HepG2 (cell line): ENCODE measurements around the gene CLP1. TPM values are rescaled to one million over a fixed set of nuclear protein-coding genes. Genes with fewer than 3 reads are reported as not detected.

ENCODE experiments used
- CCDC6 ChIP-seq: sonication (generic); formaldehyde crosslinking; IDR thresholded peaks from 2 replicates; pipeline ENCODE4 v1.8.1; 2022; ENCODE audit warnings: mild to moderate bottlenecking, missing genetic modification reagents, moderate library complexity
- CHD4 ChIP-seq: fragments of 200-600 bp; sonication (generic); IDR thresholded peaks from 2 replicates; pipeline ENCODE4 v1.7.0; 2017; ENCODE audit warnings: mild to moderate bottlenecking, low read length, borderline replicate concordance
- GABPA ChIP-seq, 2 experiments: IDR thresholded peaks; 2 replicates each; pipeline ENCODE4 v1.6.1; 2011 to 2016; ENCODE audit warnings: low read depth in 2 of 2, low read length in 1 of 2, missing biosample characterization in 1 of 2, missing genetic modification characterization in 1 of 2
- IRF2 ChIP-seq: IDR thresholded peaks from 2 replicates; pipeline ENCODE4 v1.6.1; 2018; ENCODE audit warnings: missing genetic modification reagents, missing compliant biosample characterization
- MTA3 ChIP-seq: sonication (generic); formaldehyde crosslinking; IDR thresholded peaks from 2 replicates; pipeline ENCODE4 v1.4.0; 2020; ENCODE audit warnings: missing genetic modification reagents
- PAXIP1 ChIP-seq: sonication (generic); formaldehyde crosslinking; conservative IDR thresholded peaks from 2 replicates; pipeline ENCODE4 v1.4.0; 2020; ENCODE audit warnings: mild to moderate bottlenecking, missing genetic modification reagents, moderate library complexity
- PHF8 ChIP-seq: sonication (generic); formaldehyde crosslinking; IDR thresholded peaks from 2 replicates; pipeline ENCODE4 v1.5.0; 2020; ENCODE audit warnings: missing genetic modification reagents
- PITX1 ChIP-seq: sonication (generic); formaldehyde crosslinking; IDR thresholded peaks from 2 replicates; pipeline ENCODE4 v1.5.1; 2020; ENCODE audit warnings: mild to moderate bottlenecking, missing genetic modification reagents
- POGZ ChIP-seq: sonication (generic); formaldehyde crosslinking; IDR thresholded peaks from 2 replicates; pipeline ENCODE4 v1.4.0; 2020; ENCODE audit warnings: mild to moderate bottlenecking, missing genetic modification reagents
- SMYD3 ChIP-seq: sonication (generic); formaldehyde crosslinking; IDR thresholded peaks from 2 replicates; pipeline ENCODE4 v1.8.1; 2023; ENCODE audit warnings: mild to moderate bottlenecking, missing genetic modification reagents
- TSC22D2 ChIP-seq: sonication (generic); formaldehyde crosslinking; IDR thresholded peaks from 2 replicates; pipeline ENCODE4 v1.5.1; 2020; ENCODE audit warnings: missing genetic modification reagents, mild to moderate bottlenecking, borderline replicate concordance
- U2AF1 ChIP-seq: fragments of 200-400 bp; formaldehyde crosslinking; optimal IDR thresholded peaks from 2 replicates; pipeline ENCODE3; 2017; ENCODE audit warnings: mild to moderate bottlenecking, low read depth, low read length
- ZBTB7A ChIP-seq: sonication (generic); formaldehyde crosslinking; IDR thresholded peaks from 2 replicates; pipeline ENCODE4 v1.8.0; 2022; ENCODE audit warnings: mild to moderate bottlenecking, missing genetic modification reagents
- ZNF510 ChIP-seq: sonication (generic); formaldehyde crosslinking; IDR thresholded peaks from 2 replicates; pipeline ENCODE4 v1.4.0; 2020; ENCODE audit warnings: low read depth, mild to moderate bottlenecking, missing genetic modification reagents
- ZNF674 ChIP-seq: sonication (generic); formaldehyde crosslinking; IDR thresholded peaks from 2 replicates; pipeline ENCODE4 v1.5.0; 2020; ENCODE audit warnings: low read depth, mild to moderate bottlenecking, missing genetic modification reagents
- ZNF800 ChIP-seq: sonication (generic); formaldehyde crosslinking; IDR thresholded peaks from 2 replicates; pipeline ENCODE4 v1.4.0; 2020; ENCODE audit warnings: missing genetic modification reagents
- polyA plus RNA-seq, 8 experiments: library from polyadenylated mRNA; depleted of rRNA in 3 of 8; stranded (reverse) in 7 of 8; unstranded in 1 of 8; fragments of >200 nt; fragmentation: Illumina TruSeq in 4 of 8; extraction: Trizol in 4 of 8; gene quantifications; 2 replicates each; pipeline versions ENCODE4 v1.2.1 to v1.2.3, GENCODE V29; 2011 to 2016; ENCODE audit warnings: low read depth in 4 of 8, missing spikeins in 1 of 8, mixed read lengths in 1 of 8; ENCODE audit not compliant: insufficient read depth in 1 of 8
- total RNA-seq, 5 experiments: library from RNA; depleted of rRNA; stranded (reverse); fragments of >200 nt; fragmentation: Illumina TruSeq; extraction: Trizol; gene quantifications; 2 replicates each; pipeline ENCODE4 v1.2.3, GENCODE V29; 2016; ENCODE audit warnings: low read depth in 1 of 5
- TF ChIP-seq, protein P1 (sequence below): sonication (generic); formaldehyde crosslinking; IDR thresholded peaks from 2 replicates; pipeline ENCODE4 v1.5.0; 2020; ENCODE audit warnings: mild to moderate bottlenecking, missing genetic modification reagents, borderline replicate concordance
- TF ChIP-seq, protein P2 (sequence below): sonication (generic); formaldehyde crosslinking; IDR thresholded peaks from 2 replicates; pipeline ENCODE4 v1.4.0; 2020; ENCODE audit warnings: missing genetic modification reagents

The CLP1 gene
- total and polyA plus RNA-seq, 2 of the 13 experiments (the other 11 are each of a cell fraction or from before 2014, with no cell fraction given) = 14.6 to 24.8 TPM

- TF ChIP-seq ZNF800 (CRISPR knock-in tag) (no peak), SMYD3 (CRISPR knock-in tag) (no peak), GABPA (IDR thresholded peaks at IDR 0.05; ENCODE audit: low read depth, low read length) (peak; percentile 74), GABPA (CRISPR knock-in tag; IDR thresholded peaks at IDR 0.05; ENCODE audit: low read depth) (peak; percentile 84), PHF8 (CRISPR knock-in tag) (peak; percentile 78), U2AF1 (no peak), PAXIP1 (CRISPR knock-in tag) (no peak), ZNF674 (no peak), ZBTB7A (CRISPR knock-in tag) (0 out of 2 replicates have a peak, but pooled peaks have one; percentile 27), IRF2 (CRISPR knock-in tag) (no peak), PITX1 (CRISPR knock-in tag) (no peak), CCDC6 (CRISPR knock-in tag) (peak; percentile 94), TSC22D2 (CRISPR knock-in tag) (0 out of 2 replicates have a peak, but pooled peaks have one; percentile 21), ZNF510 (CRISPR knock-in tag) (0 out of 2 replicates have a peak, but pooled peaks have one; percentile 36), CHD4 (no peak), MTA3 (CRISPR knock-in tag) (no peak), POGZ (CRISPR knock-in tag) (peak; percentile 49; the same call in 1 of the 2 replicates)
- TF ChIP-seq, protein P1, sequence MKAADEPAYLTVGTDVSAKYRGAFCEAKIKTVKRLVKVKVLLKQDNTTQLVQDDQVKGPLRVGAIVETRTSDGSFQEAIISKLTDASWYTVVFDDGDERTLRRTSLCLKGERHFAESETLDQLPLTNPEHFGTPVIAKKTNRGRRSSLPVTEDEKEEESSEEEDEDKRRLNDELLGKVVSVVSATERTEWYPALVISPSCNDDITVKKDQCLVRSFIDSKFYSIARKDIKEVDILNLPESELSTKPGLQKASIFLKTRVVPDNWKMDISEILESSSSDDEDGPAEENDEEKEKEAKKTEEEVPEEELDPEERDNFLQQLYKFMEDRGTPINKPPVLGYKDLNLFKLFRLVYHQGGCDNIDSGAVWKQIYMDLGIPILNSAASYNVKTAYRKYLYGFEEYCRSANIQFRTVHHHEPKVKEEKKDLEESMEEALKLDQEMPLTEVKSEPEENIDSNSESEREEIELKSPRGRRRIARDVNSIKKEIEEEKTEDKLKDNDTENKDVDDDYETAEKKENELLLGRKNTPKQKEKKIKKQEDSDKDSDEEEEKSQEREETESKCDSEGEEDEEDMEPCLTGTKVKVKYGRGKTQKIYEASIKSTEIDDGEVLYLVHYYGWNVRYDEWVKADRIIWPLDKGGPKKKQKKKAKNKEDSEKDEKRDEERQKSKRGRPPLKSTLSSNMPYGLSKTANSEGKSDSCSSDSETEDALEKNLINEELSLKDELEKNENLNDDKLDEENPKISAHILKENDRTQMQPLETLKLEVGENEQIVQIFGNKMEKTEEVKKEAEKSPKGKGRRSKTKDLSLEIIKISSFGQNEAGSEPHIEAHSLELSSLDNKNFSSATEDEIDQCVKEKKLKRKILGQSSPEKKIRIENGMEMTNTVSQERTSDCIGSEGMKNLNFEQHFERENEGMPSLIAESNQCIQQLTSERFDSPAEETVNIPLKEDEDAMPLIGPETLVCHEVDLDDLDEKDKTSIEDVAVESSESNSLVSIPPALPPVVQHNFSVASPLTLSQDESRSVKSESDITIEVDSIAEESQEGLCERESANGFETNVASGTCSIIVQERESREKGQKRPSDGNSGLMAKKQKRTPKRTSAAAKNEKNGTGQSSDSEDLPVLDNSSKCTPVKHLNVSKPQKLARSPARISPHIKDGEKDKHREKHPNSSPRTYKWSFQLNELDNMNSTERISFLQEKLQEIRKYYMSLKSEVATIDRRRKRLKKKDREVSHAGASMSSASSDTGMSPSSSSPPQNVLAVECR (CRISPR knock-in tag) = peak; percentile 84
- TF ChIP-seq, protein P2, sequence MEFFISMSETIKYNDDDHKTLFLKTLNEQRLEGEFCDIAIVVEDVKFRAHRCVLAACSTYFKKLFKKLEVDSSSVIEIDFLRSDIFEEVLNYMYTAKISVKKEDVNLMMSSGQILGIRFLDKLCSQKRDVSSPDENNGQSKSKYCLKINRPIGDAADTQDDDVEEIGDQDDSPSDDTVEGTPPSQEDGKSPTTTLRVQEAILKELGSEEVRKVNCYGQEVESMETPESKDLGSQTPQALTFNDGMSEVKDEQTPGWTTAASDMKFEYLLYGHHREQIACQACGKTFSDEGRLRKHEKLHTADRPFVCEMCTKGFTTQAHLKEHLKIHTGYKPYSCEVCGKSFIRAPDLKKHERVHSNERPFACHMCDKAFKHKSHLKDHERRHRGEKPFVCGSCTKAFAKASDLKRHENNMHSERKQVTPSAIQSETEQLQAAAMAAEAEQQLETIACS = peak; percentile 99
Measured at GRCh38 chr11:57667736-57668433, 10.3 kb downstream of the CLP1 start, which contains the start of gene ZDHHC5 (continued).
